ENCODE measurements around the gene E2F8.
"Not testable (repeated sequence)": the region's sequence is repeated elsewhere in the genome, so short reads cannot be mapped to it uniquely, and the experiment has no call there.

The E2F8 gene

GRCh38 chr11:19281041-19281440 is 40.3 kb upstream of the E2F8 start:
- Histone ChIP-seq H3K27ac (no peak overlapping the region), H3K4me3 (no peak overlapping the region)
- DNase-seq (ENCODE audit: low spot score): no peak
- TF ChIP-seq, protein P1, sequence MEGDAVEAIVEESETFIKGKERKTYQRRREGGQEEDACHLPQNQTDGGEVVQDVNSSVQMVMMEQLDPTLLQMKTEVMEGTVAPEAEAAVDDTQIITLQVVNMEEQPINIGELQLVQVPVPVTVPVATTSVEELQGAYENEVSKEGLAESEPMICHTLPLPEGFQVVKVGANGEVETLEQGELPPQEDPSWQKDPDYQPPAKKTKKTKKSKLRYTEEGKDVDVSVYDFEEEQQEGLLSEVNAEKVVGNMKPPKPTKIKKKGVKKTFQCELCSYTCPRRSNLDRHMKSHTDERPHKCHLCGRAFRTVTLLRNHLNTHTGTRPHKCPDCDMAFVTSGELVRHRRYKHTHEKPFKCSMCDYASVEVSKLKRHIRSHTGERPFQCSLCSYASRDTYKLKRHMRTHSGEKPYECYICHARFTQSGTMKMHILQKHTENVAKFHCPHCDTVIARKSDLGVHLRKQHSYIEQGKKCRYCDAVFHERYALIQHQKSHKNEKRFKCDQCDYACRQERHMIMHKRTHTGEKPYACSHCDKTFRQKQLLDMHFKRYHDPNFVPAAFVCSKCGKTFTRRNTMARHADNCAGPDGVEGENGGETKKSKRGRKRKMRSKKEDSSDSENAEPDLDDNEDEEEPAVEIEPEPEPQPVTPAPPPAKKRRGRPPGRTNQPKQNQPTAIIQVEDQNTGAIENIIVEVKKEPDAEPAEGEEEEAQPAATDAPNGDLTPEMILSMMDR (IDR thresholded peaks at IDR 0.05): no peak

DNA sequence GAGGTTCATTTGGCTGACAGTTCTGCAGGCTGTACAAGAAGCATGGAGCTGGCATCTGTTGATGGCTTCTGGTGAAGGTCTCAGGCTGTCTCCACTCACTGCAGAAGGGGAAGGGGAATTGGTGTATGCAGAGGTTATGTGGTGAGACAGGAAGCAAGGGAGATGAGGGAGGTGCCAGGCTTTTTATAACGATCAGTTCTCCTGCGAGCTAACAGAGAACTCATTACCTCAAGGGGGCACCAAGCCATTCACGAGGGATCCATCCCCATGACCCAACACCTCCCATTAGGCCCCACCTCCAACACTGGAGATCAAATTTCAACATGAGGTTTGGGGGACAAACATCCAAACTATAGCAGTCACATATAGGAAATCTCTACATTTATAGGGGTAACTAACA is 38.7 kb upstream of the E2F8 start:
- H3K4me3 ChIP-seq: no peak overlapping the region

GRCh38 chr11:19276859-19277808 is 36.4 kb upstream of the E2F8 start:
- DNase-seq (ENCODE audit: low spot score): no peak
- Histone ChIP-seq H3K27ac (no peak overlapping the region), H3K4me3 (no peak overlapping the region)
- TF ChIP-seq, protein P1 (IDR thresholded peaks at IDR 0.05): no peak

More for the DNA sequence above, 38.7 kb upstream of the E2F8 start:
- DNase-seq (ENCODE audit: low spot score): no peak
- TF ChIP-seq, protein P1 (IDR thresholded peaks at IDR 0.05): no peak
- no peak overlapping the region for H3K27ac ChIP-seq

DNA sequence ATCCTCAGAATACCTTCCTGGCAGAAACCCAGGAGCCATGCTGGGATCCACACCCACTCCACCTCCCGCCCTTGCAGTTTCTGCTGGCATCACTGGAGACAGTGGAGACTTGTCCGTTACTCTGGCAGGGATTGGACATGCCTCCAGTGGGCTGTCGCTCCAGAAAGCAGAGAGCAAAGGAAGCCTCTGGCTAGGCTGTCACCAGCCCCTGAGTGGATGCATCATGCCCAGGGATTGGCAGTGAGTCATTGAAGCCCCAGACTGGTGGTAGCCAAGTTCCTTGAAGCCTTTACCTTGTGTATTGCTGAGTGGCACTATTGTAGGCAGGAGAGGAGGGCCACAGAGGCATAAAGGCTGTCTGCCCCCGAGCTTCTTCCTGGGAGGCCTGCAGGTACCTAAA is 34.8 kb upstream of the E2F8 start:
- TF ChIP-seq, protein P1 (IDR thresholded peaks at IDR 0.05): no peak
- Histone ChIP-seq H3K27ac (no peak overlapping the region), H3K4me3 (no peak overlapping the region)
- DNase-seq (ENCODE audit: low spot score): no peak

DNA sequence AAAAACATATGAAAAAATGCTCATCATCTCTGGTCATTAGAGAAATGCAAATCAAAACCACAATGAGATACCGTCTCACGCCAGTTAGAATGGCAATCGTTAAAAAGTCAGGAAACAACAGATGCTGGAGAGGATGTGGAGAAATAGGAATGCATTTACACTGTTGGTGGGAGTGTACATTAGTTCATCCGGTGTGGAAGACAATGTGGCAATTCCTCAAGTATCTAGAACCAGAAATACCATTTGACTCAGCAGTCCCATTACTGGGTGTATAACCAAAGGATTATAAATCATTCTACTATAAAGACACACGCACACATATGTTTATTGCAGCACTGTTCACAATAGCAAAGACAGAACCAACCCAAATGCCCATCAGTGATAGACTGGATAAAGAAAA is 32.5 kb upstream of the E2F8 start:
- DNase-seq (ENCODE audit: low spot score); H3K4me3 ChIP-seq; H3K27ac ChIP-seq: not testable (repeated sequence)

DNA sequence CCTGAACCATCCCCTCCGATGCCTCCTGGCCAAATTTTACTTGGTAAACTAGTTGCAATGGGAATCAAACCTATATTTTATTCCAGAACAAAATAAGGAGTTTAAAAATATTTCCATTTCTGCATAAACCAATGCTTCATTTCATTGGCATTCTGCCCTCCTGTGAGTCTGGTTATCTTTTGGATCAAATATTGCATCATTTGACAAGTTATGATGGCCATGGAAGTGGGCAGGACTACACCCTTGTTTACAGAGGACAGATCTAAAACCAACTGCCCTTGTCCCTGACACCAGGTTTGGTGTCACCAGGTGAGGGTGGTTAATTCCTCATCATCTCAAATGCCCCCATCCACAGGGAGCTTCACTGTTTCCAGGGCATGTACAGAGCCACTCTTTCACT is 28.2 kb upstream of the E2F8 start:
- no peak for DNase-seq (ENCODE audit: low spot score)
- H3K27ac ChIP-seq: no peak overlapping the region
- TF ChIP-seq, protein P1 (IDR thresholded peaks at IDR 0.05): no peak
- no peak overlapping the region for H3K4me3 ChIP-seq

GRCh38 chr11:19267567-19267966 is 26.8 kb upstream of the E2F8 start:
- Histone ChIP-seq H3K4me3 (no peak overlapping the region), H3K27ac (no peak overlapping the region)
- TF ChIP-seq, protein P1 (IDR thresholded peaks at IDR 0.05): no peak
- DNase-seq (ENCODE audit: low spot score): no peak
